Chondrocyte (in vitro differentiated cells): ENCODE measurements around the gene GSTK1. TPM values are rescaled to one million over a fixed set of nuclear protein-coding genes. Genes with fewer than 3 reads are reported as not detected.
"Not testable (repeated sequence)": the region's sequence is repeated elsewhere in the genome, so short reads cannot be mapped to it uniquely, and the experiment has no call there.

Experiments
- DNase-seq: peaks from one replicate; pipeline ENCODE4 v3.0.0; 2021; ENCODE audit warnings: mixed read lengths, low spot score
- H3K27ac Mint-ChIP-seq: one replicate; pipeline ENCODE4 v1.8.0; 2021; ENCODE audit warnings: mild to moderate bottlenecking, moderate library complexity, mixed read lengths; ENCODE audit not compliant: unreplicated experiment
- H3K27me3 Mint-ChIP-seq: 2 replicates; pipeline ENCODE4 v1.8.0; 2021; ENCODE audit warnings: low read depth, mixed read lengths
- H3K36me3 Mint-ChIP-seq: 2 replicates; pipeline ENCODE4 v1.8.0; 2021; ENCODE audit warnings: low read depth, mixed read lengths
- H3K4me1 Mint-ChIP-seq: 2 replicates; pipeline ENCODE4 v1.8.0; 2021; ENCODE audit warnings: low read depth, mild to moderate bottlenecking, mixed read lengths
- H3K4me3 Mint-ChIP-seq: one replicate; pipeline ENCODE4 v1.8.0; 2021; ENCODE audit warnings: mild to moderate bottlenecking, moderate library complexity, mixed read lengths; ENCODE audit not compliant: unreplicated experiment
- H3K9me3 Mint-ChIP-seq: 2 replicates; pipeline ENCODE4 v1.8.0; 2021; ENCODE audit warnings: low read depth, mixed read lengths
- CTCF ChIP-seq: fragments of 200-600 bp; sonication (generic); IDR thresholded peaks from 2 replicates; pipeline ENCODE4 v1.5.0; 2021; ENCODE audit warnings: antibody characterized with exemption, mild to moderate bottlenecking, moderate library complexity
- total RNA-seq: library from RNA; stranded (reverse); gene quantifications from 3 replicates; pipeline ENCODE4 v1.2.1, GENCODE V29; 2021

GSTK1 gene
- total RNA-seq, 1 donor from 2014 or later = 70.1 TPM

- Mint-ChIP-seq H3K4me1 (peaks cover 36% of the 10 kb centered on the region), H3K9me3 (no peaks in the 10 kb centered on the region)
- DNase-seq = no peak
Observed at GRCh38 chr7:143288836-143289235, 25.6 kb downstream of the GSTK1 start.

GRCh38 chr7:143289421-143289820 is 26.2 kb downstream of the GSTK1 start:
- Mint-ChIP-seq H3K4me3 (peak overlapping the region; percentile 91), H3K9me3 (no peaks in the 10 kb centered on the region), H3K27me3 (no peaks in the 10 kb centered on the region), H3K36me3 (peaks cover 20% of the 10 kb centered on the region), H3K27ac (peak overlapping the region; percentile 94), H3K4me1 (peaks cover 36% of the 10 kb centered on the region)
- TF ChIP-seq CTCF = no peak
- DNase-seq = no peak

More at GRCh38 chr7:143288836-143289235, 25.6 kb downstream of the GSTK1 start:
- Mint-ChIP-seq H3K36me3 (peaks cover 14% of the 10 kb centered on the region), H3K27ac (peak overlapping the region; percentile 94), H3K4me3 (peak overlapping the region; percentile 91), H3K27me3 (no peaks in the 10 kb centered on the region)
- TF ChIP-seq CTCF = no peak

DNA sequence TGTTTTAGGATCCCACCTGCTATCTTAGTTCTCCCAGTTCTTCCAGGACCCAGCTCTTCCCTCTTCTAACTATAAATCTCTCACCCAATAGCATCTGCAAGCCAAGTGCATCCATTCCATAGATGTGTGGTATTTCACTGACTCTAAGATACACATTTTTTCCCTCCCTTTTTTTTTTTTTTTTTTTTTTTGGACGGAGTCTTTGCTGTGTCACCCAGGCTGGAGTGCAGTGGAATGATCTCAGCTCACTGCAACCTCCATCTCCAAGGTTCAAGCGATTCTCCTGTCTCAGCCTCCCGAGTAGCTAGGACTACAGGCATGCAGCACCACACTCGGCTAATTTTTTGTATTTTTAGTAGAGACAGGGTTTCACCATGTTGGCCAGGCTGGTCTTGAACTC is 26.6 kb downstream of the GSTK1 start:
- Mint-ChIP-seq H3K4me3 (peak overlapping the region; percentile 91), H3K4me1 (peaks cover 36% of the 10 kb centered on the region), H3K36me3 (peaks cover 24% of the 10 kb centered on the region), H3K27ac (peak overlapping the region; percentile 83)
- H3K9me3 Mint-ChIP-seq, H3K27me3 Mint-ChIP-seq, DNase-seq: not testable (repeated sequence)

DNA sequence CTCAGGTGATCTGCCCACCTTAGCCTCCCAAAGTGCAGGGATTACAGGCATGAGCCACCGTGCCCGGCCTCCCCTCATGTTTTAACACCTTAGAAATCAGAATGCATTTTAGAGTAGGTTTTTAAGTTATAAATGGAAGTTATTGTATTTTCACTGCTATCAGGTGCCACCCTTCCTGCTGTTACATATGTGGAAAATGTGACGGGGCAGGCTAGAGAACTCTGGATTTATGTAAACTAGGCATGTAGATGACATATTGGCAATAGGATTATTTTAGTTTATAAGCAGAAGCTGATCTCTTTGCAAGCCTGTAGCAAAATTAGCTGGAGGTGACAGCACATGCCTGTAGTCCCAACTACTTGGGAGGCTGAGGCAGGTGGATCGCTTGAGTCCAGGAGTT is 27.1 kb downstream of the GSTK1 start:
- H3K4me3 Mint-ChIP-seq = peak overlapping the region; percentile 91
- H3K36me3 Mint-ChIP-seq = peaks cover 26% of the 10 kb centered on the region
- peaks cover 36% of the 10 kb centered on the region for H3K4me1 Mint-ChIP-seq
- no peak for DNase-seq
- H3K27me3 Mint-ChIP-seq = no peaks in the 10 kb centered on the region
- no peak for TF ChIP-seq CTCF
- H3K9me3 Mint-ChIP-seq = no peaks in the 10 kb centered on the region
- H3K27ac Mint-ChIP-seq = no peak overlapping the region

- no peak overlapping the region for H3K27ac Mint-ChIP-seq
- no peaks in the 10 kb centered on the region for H3K9me3 Mint-ChIP-seq
- no peaks in the 10 kb centered on the region for H3K27me3 Mint-ChIP-seq
- H3K36me3 Mint-ChIP-seq = peaks cover 32% of the 10 kb centered on the region
- no peak for TF ChIP-seq CTCF
- peaks cover 49% of the 10 kb centered on the region for H3K4me1 Mint-ChIP-seq
- no peak for DNase-seq
- no peak overlapping the region for H3K4me3 Mint-ChIP-seq
Observed at GRCh38 chr7:143292876-143293275, 29.6 kb downstream of the GSTK1 start.

- H3K27ac Mint-ChIP-seq = peak overlapping the region; percentile 8
- TF ChIP-seq CTCF = no peak
- no peak overlapping the region for H3K4me3 Mint-ChIP-seq
- H3K9me3 Mint-ChIP-seq = no peaks in the 10 kb centered on the region
- H3K4me1 Mint-ChIP-seq = peaks cover 30% of the 10 kb centered on the region
- no peaks in the 10 kb centered on the region for H3K27me3 Mint-ChIP-seq
- no peak for DNase-seq
- peaks cover 45% of the 10 kb centered on the region for H3K36me3 Mint-ChIP-seq
Observed at GRCh38 chr7:143295870-143296269, 32.6 kb downstream of the GSTK1 start.
